Thymus (tissue), 14 donors: ENCODE results near the gene MRPS35. TPM values are rescaled to one million over a fixed set of nuclear protein-coding genes. Genes with fewer than 3 reads are reported as not detected.
A peak's percentile ranks its signal among the peaks of the same experiment; 100 is the strongest.

Experiments used
- DNase-seq, 9 donors: peaks; one replicate each; pipeline ENCODE4 v3.0.0-alpha.2; 2013; ENCODE audit warnings: low spot score in 9 of 9, low read depth in 6 of 9, missing footprints in 1 of 9
- H3K27ac ChIP-seq, 2 donors: one replicate each; pipeline ENCODE4 v1.5.1; 2013; ENCODE audit warnings: control low read depth in 1 of 2, low read depth in 1 of 2, low read length in 1 of 2, mild to moderate bottlenecking in 1 of 2, moderate library complexity in 1 of 2
- H3K27me3 ChIP-seq, 2 donors: one replicate each; pipeline ENCODE4 v1.5.1; 2013; ENCODE audit warnings: low read length in 1 of 2; ENCODE audit not compliant: control insufficient read depth in 2 of 2, insufficient read depth in 1 of 2
- H3K36me3 ChIP-seq, 2 donors: one replicate each; pipeline ENCODE4 v1.5.1; 2013; ENCODE audit warnings: low read length in 1 of 2, mild to moderate bottlenecking in 1 of 2, moderate library complexity in 1 of 2; ENCODE audit not compliant: control insufficient read depth in 2 of 2, insufficient read depth in 2 of 2
- H3K4me1 ChIP-seq, 2 donors: one replicate each; pipeline ENCODE4 v1.5.1; 2013; ENCODE audit warnings: low read length in 2 of 2; ENCODE audit not compliant: control insufficient read depth in 2 of 2, insufficient read depth in 2 of 2
- H3K4me3 ChIP-seq, 2 donors: one replicate each; pipeline ENCODE4 v1.5.1; 2013; ENCODE audit warnings: low read length in 2 of 2, control low read depth in 1 of 2, mild to moderate bottlenecking in 1 of 2
- H3K9me3 ChIP-seq, 2 donors: one replicate each; pipeline ENCODE4 v1.5.1; 2013; ENCODE audit warnings: low read length in 1 of 2, mild to moderate bottlenecking in 1 of 2; ENCODE audit not compliant: control insufficient read depth in 2 of 2, insufficient read depth in 1 of 2
- WGBS: extraction: QIAGEN DNeasy Blood & Tissue Kit; methylation state at CpG from one replicate; pipeline ENCODE4 v1.1.7; 2013; 5-methylcytosine and 5-hydroxymethylcytosine counted together
- long read RNA-seq, 10 donors: transcript quantifications; one replicate each; lab custom pipeline, GENCODE V29; 2026
- polyA plus RNA-seq: library from polyadenylated mRNA; stranded (reverse); fragments of 200-250 nt; gene quantifications from one replicate; pipeline ENCODE4 v1.2.3, GENCODE V29; 2013
- total RNA-seq: library from RNA; stranded (reverse); fragments of 120-200 nt; gene quantifications from one replicate; pipeline ENCODE4 v1.2.4, GENCODE V29; 2013
- donor health status: healthy.

Gene MRPS35
- total RNA-seq = 48.2 TPM
- polyA plus RNA-seq = 32.1 TPM
- long read RNA-seq, donor 1, partial matches to known transcripts = 0 of 4 reads
- long read RNA-seq, donor 1, other reads (novel, unspliced or antisense) = 0 of 4 reads
- long read RNA-seq, donor 2 = 0 reads
- long read RNA-seq, donor 3, transcript MRPS35-201 (8 exons, 1,888 nt) = major isoform, 18 of 22 reads
- long read RNA-seq, donor 3, partial matches to known transcripts = 0 of 22 reads
- long read RNA-seq, donor 3, other reads (novel, unspliced or antisense) = 0 of 22 reads
- long read RNA-seq, donor 4, transcript MRPS35-201 (8 exons, 1,888 nt) = major isoform, 13 of 25 reads
- long read RNA-seq, donor 4, partial matches to known transcripts = 12 of 25 reads
- long read RNA-seq, donor 4, other reads (novel, unspliced or antisense) = 0 of 25 reads
- long read RNA-seq, donor 5, transcript MRPS35-201 (8 exons, 1,888 nt) = major isoform, 41 of 41 reads
- long read RNA-seq, donor 5, partial matches to known transcripts = 0 of 41 reads
- long read RNA-seq, donor 5, other reads (novel, unspliced or antisense) = 0 of 41 reads
- long read RNA-seq, donor 6, transcript MRPS35-201 (8 exons, 1,888 nt) = major isoform, 17 of 25 reads
- long read RNA-seq, donor 6, partial matches to known transcripts = 8 of 25 reads
- long read RNA-seq, donor 6, other reads (novel, unspliced or antisense) = 0 of 25 reads
- long read RNA-seq, donor 7, transcript MRPS35-201 (8 exons, 1,888 nt) = major isoform, 26 of 28 reads
- long read RNA-seq, donor 7, partial matches to known transcripts = 0 of 28 reads
- long read RNA-seq, donor 7, other reads (novel, unspliced or antisense) = 0 of 28 reads
- long read RNA-seq, donor 8, transcript MRPS35-201 (8 exons, 1,888 nt) = major isoform, 16 of 16 reads
- long read RNA-seq, donor 8, partial matches to known transcripts = 0 of 16 reads
- long read RNA-seq, donor 8, other reads (novel, unspliced or antisense) = 0 of 16 reads
- long read RNA-seq, donor 9, transcript MRPS35-201 (8 exons, 1,888 nt) = major isoform, 22 of 33 reads
- long read RNA-seq, donor 9, partial matches to known transcripts = 11 of 33 reads
- long read RNA-seq, donor 9, other reads (novel, unspliced or antisense) = 0 of 33 reads
- long read RNA-seq, donor 10, transcript MRPS35-201 (8 exons, 1,888 nt) = major isoform, 19 of 28 reads
- long read RNA-seq, donor 10, partial matches to known transcripts = 8 of 28 reads
- long read RNA-seq, donor 10, other reads (novel, unspliced or antisense) = 0 of 28 reads

DNA sequence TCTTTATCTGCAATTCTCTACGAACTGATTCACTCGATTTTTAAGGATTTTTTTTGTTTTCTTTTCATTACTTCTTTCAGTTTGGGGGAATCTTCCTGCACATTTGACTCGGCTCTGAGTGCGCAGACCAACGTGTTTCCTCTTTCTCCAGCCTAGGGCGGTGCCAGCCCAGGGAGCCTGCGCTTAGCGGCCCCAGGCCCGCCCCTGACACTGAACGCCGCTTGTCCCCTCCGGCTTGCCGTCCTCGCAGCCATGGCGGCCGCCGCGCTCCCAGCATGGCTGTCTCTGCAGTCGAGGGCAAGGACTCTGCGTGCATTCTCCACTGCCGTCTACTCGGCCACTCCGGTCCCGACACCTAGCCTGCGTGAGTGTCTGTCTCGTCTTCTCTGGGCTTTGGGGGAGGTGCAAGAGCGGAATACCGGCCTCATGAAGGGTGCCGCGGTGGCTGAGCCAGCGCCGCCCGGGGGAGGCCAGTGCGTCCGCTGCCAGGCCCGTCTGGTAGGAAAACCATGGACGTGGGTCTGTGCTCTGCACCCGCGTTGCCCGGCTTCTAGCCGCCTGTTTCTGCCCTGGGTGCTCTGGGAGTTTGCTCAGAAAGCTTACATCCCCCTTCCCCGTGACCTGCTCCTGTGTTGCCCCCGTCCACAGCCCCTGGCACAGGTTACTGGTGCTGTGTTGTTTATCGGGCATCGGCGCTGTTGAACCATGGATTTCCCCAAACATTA is at the start of gene MRPS35:
Gene MRPS35 (plus strand): TSS at position 241 of the 725 bp plus-strand sequence. CDS start 12 bp downstream, at position 253.
- DNase-seq = peak; percentile 78 to 95 (median 87)
- H3K4me3 ChIP-seq = peak within 1 kb of the TSS; percentile 70 to 92
- WGBS = under 1% methylated on average over 46 of the region's 46 CpGs

DNA sequence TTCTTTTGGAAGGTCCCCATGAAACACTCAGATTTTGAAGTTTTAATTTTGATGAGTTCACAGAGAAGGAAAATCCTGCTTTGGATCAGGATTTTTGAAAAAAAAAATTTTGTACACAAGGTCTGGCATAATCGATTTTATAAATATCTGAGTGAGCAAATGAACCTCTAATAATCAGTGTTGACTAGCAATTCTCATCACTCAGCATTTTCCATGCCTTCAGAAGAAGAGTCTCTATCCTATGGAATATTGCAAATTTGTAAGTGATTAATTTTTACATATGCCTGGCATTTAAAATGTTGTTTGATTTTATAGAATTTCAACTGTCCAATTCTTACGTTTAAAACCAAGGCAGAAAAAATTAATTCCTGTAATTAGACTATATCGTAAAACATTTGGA is 44.9 kb upstream of the MRPS35 start:
- H3K9me3 ChIP-seq = no peaks in the 10 kb centered on the region
- peaks cover 12 to 30% of the 10 kb centered on the region in 2 donors for H3K36me3 ChIP-seq
- H3K27ac ChIP-seq = no peak overlapping the region
- no peaks in the 10 kb centered on the region for H3K4me1 ChIP-seq
- DNase-seq = no peak
- WGBS = 79% methylated on average over 3 of the region's 3 CpGs
- no peaks in the 10 kb centered on the region for H3K27me3 ChIP-seq
- H3K4me3 ChIP-seq = no peak overlapping the region

More for the DNA sequence above, at the start of gene MRPS35:
- peaks cover 0 to 13% of the 10 kb centered on the region in 2 donors for H3K36me3 ChIP-seq
- peaks cover 0 to 4% of the 10 kb centered on the region in 2 donors for H3K4me1 ChIP-seq
- no peaks in the 10 kb centered on the region for H3K27me3 ChIP-seq
- H3K27ac ChIP-seq = peak within 1 kb of the TSS; percentile 72 to 89
- H3K9me3 ChIP-seq = no peaks in the 10 kb centered on the region

DNA sequence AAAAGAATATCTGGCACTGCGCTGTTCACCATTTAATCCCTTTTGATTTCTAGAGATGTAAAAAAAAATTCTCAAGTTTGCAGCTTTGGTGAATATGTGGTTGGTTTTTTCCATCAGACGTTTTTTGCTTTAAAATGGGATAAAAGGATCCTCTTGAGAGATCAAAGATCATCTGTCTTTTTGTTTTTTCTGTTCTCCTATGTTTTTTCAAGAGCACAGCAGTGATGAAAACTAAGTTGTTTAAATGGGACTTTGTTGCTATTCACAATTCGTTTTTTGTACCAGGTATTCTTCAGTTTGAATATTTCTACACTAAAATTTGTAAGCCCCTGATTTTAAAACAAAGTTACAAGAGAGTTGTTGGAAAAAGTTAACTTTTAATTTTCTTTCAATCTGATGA is 44.1 kb upstream of the MRPS35 start:
- H3K27me3 ChIP-seq = no peaks in the 10 kb centered on the region
- H3K9me3 ChIP-seq = no peaks in the 10 kb centered on the region
- peak in 2 of 9 donors; percentile 1 to 43 for DNase-seq
- no peak overlapping the region for H3K4me3 ChIP-seq
- 35% methylated on average over 3 of the region's 3 CpGs for WGBS
- no peak overlapping the region for H3K27ac ChIP-seq
- H3K4me1 ChIP-seq = no peaks in the 10 kb centered on the region
- peaks cover 12 to 24% of the 10 kb centered on the region in 2 donors for H3K36me3 ChIP-seq

DNA sequence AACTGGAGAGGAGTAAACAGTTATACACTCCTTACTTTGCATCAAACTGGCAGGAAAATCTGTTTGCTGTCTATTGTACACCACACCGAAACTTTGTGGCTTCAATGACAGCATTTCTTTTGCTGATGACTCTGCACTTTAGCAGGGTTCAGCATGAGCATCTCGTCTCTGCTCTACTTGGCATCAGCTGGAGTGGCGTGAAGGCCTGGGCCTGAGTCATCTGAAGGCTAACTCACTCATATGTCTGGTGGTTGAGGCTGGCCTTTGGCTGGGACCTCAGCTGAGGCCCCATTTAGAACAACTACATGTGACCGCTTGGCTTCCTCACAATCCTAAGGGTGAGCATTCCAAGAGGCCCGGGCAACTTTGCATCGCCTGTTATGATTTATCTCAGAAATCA is 43.1 kb upstream of the MRPS35 start:
- DNase-seq = no peak
- Histone ChIP-seq H3K36me3 (peaks cover 12 to 23% of the 10 kb centered on the region in 2 donors), H3K27ac (no peak overlapping the region), H3K27me3 (no peaks in the 10 kb centered on the region), H3K4me1 (no peaks in the 10 kb centered on the region), H3K4me3 (no peak overlapping the region), H3K9me3 (no peaks in the 10 kb centered on the region)
- 95% methylated on average over 6 of the region's 6 CpGs for WGBS

DNA sequence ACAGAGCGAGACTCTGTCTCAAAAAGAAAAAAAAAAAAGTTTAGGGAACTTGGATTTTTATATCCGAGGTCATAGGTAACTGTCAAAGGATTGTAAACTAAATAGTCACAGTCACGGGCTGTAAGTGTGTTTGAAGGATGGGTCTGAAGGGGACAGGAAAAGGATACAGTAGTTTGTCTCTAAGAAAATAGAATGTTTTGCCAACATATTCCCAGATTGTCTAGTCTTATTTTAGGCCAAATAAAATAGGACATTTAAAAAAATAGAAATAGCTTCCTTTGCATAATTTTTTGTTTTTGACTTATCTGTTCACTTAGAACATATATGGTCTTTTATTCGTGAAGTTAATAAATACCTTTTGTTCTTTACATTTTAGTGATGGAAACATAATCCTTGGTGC is 38.6 kb upstream of the MRPS35 start:
- H3K9me3 ChIP-seq = no peaks in the 10 kb centered on the region
- H3K36me3 ChIP-seq = peaks cover 18 to 20% of the 10 kb centered on the region in 2 donors
- H3K27ac ChIP-seq = no peak overlapping the region
- WGBS = 94% methylated on average over 4 of the region's 4 CpGs
- H3K4me3 ChIP-seq = no peak overlapping the region
- no peaks in the 10 kb centered on the region for H3K4me1 ChIP-seq
- H3K27me3 ChIP-seq = no peaks in the 10 kb centered on the region
- no peak for DNase-seq

DNA sequence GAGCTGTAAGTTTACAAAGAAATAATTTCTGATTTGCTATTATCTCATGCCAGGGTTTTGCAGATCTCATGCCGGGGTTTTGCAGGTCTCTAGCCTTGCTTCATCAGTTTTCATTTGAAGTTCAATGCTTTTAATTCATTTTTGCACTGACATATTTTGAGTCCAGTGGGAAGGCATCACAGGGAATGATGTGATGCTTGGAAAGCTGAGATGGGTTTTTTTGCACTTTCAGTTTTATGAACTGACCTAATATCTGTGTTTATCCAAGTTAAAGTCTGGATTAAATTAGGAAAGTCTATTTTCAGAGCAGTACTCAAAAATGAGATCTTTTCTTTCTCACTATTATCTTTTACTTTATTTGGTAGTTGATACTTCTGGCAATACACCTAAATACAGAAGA is 38.0 kb upstream of the MRPS35 start:
- Histone ChIP-seq H3K27ac (no peak overlapping the region), H3K27me3 (no peaks in the 10 kb centered on the region), H3K36me3 (peaks cover 17 to 18% of the 10 kb centered on the region in 2 donors), H3K4me3 (no peak overlapping the region), H3K4me1 (no peaks in the 10 kb centered on the region), H3K9me3 (no peaks in the 10 kb centered on the region)
- WGBS = 95% methylated on average over 1 of the region's 1 CpG
- DNase-seq = no peak

DNA sequence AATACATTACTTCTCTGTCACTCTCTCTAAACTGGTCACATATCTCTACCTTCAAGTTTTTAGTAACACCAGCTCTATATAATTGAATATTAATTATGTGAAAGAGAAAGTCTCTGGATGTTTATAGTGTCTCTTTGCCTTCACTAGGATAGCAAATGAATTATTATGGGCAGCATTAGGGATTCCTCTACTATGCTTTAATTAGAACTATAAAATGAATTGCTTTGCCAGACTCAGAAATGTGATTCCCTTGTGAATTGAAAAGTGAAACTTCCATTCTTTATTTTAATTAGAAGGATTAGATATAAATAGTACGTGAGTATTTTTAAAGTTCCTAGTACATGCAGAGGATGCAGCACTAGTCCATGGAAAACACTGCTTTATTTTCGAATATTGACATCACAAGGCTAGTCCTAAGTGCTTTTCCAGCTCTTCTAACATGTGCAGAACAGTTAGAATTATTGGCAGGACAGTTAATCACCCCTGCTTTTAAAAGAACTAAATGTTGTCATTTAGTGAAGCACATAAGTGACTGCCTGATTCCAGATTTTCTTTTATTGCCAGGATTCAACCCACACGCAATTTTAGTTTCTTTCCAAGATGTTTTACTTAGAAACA is 37.4 kb upstream of the MRPS35 start:
- no peaks in the 10 kb centered on the region for H3K4me1 ChIP-seq
- 94% methylated on average over 3 of the region's 3 CpGs for WGBS
- H3K27ac ChIP-seq = no peak overlapping the region
- no peak for DNase-seq
- peaks cover 12% of the 10 kb centered on the region in 2 donors for H3K36me3 ChIP-seq
- no peaks in the 10 kb centered on the region for H3K27me3 ChIP-seq
- no peaks in the 10 kb centered on the region for H3K9me3 ChIP-seq
- no peak overlapping the region for H3K4me3 ChIP-seq

DNA sequence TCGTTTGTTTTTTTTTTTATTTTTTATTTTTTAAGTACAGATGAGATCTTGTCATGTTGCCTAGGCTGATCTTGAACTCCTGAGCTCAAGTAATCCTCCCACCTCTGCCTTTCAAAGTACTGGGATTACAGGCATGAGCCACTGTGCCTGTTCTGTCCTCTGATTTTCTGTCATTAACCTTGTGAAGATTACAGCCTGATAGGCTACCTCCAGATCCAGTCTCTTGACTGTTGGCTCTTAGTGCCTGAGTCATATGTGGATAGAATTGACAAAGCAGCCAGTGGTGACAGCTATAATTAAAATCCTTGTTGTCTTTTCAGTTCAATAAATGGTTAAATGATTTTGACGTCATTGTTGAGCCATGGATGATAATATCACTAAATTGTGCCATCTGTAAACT is 35.6 kb upstream of the MRPS35 start:
- H3K4me3 ChIP-seq = no peak overlapping the region
- WGBS = 97% methylated on average over 2 of the region's 2 CpGs
- H3K36me3 ChIP-seq = peaks cover 12 to 16% of the 10 kb centered on the region in 2 donors
- no peaks in the 10 kb centered on the region for H3K9me3 ChIP-seq
- H3K4me1 ChIP-seq = no peaks in the 10 kb centered on the region
- H3K27me3 ChIP-seq = no peaks in the 10 kb centered on the region
- no peak for DNase-seq
- no peak overlapping the region for H3K27ac ChIP-seq
